Measurements from ENCODE around the gene SEM1.

DNA sequence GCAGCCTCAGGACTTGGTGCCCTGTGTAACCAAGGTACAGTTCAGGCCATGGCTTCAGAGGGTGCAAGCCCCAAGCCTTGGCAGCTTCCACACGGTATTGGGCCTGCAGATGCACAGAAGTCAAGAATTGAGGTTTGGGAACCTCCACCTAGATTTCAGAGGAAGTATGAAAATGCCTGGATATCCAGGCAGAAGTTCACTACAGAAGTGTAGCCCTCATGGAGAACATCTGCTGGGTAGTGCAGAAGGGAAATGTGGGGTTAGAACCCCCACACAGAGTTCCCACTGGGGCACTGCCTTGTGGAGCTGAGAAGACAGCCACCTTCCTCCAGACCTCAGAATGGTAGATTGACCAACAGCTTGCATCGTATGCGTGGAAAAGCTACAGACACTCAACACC lies 3.4 kb upstream of the SEM1 start:
- TF ChIP-seq, protein P1, sequence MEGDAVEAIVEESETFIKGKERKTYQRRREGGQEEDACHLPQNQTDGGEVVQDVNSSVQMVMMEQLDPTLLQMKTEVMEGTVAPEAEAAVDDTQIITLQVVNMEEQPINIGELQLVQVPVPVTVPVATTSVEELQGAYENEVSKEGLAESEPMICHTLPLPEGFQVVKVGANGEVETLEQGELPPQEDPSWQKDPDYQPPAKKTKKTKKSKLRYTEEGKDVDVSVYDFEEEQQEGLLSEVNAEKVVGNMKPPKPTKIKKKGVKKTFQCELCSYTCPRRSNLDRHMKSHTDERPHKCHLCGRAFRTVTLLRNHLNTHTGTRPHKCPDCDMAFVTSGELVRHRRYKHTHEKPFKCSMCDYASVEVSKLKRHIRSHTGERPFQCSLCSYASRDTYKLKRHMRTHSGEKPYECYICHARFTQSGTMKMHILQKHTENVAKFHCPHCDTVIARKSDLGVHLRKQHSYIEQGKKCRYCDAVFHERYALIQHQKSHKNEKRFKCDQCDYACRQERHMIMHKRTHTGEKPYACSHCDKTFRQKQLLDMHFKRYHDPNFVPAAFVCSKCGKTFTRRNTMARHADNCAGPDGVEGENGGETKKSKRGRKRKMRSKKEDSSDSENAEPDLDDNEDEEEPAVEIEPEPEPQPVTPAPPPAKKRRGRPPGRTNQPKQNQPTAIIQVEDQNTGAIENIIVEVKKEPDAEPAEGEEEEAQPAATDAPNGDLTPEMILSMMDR (IDR thresholded peaks at IDR 0.05), result no peak
- TF ChIP-seq POLR2A (IDR thresholded peaks at IDR 0.05), result no peak

All from lower leg skin (tissue), 3 donors.